GM21360 (cell line): ENCODE data around the gene GPBP1L1.
"Not testable (repeated sequence)": the region's sequence is repeated elsewhere in the genome, so short reads cannot be mapped to it uniquely, and the experiment has no call there.

Experiments
- ATAC-seq: cut with Tn5 transposase; IDR thresholded peaks from one replicate; pipeline ENCODE4 v1.9.1; 2021; ENCODE audit warnings: mild to moderate bottlenecking, moderate library complexity; ENCODE audit not compliant: unreplicated experiment

Gene GPBP1L1

GRCh38 chr1:45682942-45683341, 3.4 kb downstream of the GPBP1L1 start:
- ATAC-seq: no peak

DNA sequence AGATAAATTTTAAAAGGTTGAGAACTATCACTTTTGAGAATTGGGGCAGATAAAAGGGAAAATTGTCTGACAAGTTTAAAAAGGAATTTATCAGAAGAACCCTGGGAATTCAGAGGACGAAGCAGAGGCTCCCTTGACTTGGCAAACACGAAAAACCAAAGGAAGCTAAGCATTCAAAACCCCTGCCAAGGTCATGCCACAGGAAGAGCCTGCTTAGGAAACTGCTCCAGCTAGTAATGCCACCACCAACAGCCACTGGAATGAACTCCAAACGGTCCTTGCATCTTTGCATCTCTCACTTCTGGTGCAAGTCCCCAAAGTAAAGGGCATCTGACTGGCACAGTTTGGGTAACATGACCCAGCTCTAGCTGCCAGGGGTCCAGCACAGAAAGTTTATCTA, 7.2 kb downstream of the GPBP1L1 start:
- no peak for ATAC-seq

DNA sequence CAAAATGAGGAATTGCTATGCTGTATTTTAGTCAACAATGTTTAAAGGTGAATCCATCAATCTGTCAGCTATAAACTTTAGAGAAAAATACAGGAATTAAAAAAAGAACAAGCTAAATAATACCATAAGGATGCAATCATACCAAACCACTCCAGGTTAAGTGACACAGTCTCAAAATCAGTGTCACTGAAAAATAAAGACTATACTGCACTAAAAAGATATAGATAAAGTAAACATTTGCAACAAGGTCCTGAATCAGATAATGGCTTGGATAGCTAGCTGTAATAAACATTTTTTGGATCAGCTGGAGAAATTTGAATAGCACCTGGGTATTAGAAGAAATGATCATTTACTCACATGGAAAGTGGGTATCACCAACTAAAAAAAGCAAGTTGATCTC, 7.8 kb downstream of the GPBP1L1 start:
- ATAC-seq: no peak

- ATAC-seq: no peak
Measured at GRCh38 chr1:45677751-45678245, 8.5 kb downstream of the GPBP1L1 start.

DNA sequence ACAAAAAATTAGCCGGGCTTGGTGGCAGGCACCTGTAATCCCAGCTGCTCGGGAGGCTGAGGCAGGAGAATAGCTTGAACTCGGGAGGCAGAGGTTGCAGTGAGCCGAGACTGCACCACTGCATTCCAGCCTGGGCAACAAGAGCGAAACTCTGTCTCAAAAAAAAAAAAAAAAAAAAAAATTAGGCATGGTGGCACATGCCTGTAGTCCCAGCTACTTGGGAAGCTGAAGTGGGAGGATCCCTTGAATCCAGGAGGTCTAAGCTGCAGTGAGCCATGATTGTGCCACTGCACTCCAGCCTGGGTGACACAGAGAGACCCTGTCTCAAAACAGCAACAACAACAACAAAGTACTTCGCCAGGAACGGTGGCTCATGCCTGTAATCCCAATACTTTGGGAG, 9.8 kb downstream of the GPBP1L1 start:
- ATAC-seq: not testable (repeated sequence)

- ATAC-seq: no peak
Measured at GRCh38 chr1:45674478-45674877, 11.9 kb downstream of the GPBP1L1 start.

- no peak for ATAC-seq
Measured at GRCh38 chr1:45673956-45674355, 12.4 kb downstream of the GPBP1L1 start.

DNA sequence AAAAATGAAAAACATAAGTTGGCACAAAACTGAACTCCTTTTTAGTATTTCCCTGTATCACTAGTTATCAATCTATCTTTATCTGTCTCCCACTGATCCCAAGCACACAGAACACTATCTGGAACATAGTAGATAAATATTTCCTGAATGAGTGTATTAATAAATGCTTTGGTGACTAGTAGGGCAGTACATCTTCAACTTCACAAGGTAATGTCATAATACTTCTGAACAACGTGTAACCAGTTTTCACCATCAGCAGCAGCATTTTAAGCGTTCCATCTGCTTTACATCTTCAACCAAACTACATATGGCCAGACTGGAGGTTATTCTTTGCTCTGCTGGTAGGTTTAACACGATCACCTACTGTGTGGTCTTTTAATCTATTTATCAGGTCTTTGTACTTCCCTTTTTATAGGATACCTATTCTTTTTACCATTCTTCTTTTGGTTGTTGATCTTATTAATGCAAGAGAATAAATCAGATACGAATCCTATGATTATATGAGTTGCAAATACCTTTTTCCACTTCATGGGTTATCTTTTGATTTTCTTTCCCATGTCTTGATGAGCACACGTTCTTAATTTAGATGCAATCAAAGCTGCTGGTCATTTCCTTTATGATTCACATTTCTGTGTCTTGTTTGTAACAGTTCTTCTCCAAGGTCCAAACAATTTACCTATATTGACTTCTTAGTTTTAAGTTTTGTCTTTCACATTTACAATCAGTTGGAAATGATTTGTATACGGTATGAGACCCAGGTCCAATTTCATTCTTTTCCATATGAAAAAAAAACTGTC, 16.3 kb downstream of the GPBP1L1 start:
- no peak for ATAC-seq

DNA sequence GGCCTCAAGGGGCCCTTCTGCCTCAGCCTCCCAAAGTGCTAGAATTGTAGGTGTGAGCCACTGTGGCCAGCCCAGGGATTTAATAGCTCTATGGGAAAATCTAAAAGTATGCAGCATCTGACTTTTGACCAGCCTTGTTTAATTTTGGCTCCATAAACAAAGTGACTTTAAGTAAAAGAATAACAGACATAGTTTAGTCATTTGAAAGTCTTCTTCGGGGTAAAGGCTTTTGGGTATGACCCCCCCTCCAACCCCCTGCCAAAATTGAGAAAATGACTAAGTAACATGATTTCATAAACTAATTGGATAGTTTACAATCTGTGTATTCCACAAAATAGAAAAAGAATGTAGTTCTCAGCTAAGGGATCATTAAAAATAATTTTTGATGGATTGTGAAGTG, 17.0 kb downstream of the GPBP1L1 start:
- ATAC-seq: no peak

GRCh38 chr1:45668526-45668925, 17.8 kb downstream of the GPBP1L1 start:
- ATAC-seq: no peak

DNA sequence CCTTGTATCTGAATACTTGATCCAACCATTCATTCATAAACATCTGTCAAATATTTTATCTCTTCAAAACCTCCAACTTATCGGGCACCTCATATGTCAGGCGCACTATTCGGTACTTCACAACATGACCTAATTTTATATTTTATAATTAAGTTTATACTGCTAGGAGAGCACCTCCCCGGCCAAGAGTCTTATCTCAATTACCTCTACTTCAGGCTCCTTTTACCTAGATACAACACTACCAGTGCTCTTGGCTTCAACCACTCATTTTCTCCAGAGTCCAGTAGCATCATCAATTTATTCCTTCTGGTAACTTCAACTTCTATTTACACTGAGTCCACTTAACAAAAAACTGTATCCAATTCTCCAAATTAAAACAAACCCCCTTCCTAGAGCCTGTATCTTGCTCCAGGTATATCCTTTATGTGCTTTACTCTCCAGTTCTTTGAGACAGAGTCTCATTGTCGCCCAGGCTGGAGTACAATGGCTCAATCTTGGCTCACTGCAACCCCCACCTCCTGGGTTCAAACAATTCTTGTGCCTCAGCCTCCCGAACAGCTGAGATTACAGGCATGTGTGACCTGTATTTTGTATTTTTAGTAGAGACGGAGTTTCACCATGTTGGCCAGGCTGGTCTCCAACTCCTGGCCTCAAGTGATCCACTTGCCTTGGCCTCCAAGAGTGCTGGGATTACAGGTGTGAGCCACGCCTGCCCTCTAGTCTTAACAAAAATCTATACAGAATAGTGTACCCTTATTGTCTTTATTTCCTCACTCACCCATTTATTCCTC, 18.8 kb downstream of the GPBP1L1 start:
- no peak for ATAC-seq

- no peak for ATAC-seq
Measured at GRCh38 chr1:45666836-45667235, 19.5 kb downstream of the GPBP1L1 start.

DNA sequence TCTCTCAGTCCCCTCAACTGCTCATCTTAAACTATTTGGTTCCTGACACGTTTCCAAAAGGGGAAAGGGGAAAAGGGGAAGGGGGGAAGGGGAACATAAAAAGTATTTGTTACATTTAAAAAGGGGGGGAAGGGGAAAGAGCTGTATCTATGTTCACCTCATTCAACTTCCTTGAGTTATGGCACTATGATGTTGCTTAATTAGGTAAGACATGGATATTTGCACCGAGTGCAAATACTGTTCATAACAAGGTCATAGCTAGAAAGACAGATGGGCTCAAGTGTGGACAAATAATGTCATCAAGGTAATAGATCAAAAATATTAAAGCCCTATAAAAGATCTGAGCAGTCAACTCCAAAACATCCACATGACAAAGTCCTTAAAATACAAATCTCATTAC, 26.0 kb downstream of the GPBP1L1 start:
- no peak for ATAC-seq

DNA sequence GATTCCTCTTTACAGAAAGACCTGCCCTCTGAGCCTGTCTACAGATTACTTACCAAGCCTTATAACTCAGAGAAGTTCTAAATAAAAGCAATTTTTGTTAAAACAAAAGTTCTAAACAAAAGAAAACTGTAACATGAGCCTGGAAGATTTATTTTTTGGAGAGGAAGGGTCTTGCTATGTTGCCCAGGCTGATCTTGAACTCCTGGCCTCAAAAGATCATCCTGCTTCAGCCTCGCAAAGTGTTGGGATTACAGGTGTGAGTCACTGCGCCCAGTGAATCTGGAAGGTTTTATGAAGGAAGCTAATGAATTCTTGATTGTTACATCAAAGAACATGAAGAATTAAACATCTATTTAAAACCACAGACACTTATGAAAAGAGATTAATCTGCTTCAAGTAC, 27.1 kb downstream of the GPBP1L1 start:
- no peak for ATAC-seq

GRCh38 chr1:45658171-45658570, 28.2 kb downstream of the GPBP1L1 start:
- ATAC-seq: no peak

- no peak for ATAC-seq
Measured at GRCh38 chr1:45656573-45657226, 29.6 kb downstream of the GPBP1L1 start.

DNA sequence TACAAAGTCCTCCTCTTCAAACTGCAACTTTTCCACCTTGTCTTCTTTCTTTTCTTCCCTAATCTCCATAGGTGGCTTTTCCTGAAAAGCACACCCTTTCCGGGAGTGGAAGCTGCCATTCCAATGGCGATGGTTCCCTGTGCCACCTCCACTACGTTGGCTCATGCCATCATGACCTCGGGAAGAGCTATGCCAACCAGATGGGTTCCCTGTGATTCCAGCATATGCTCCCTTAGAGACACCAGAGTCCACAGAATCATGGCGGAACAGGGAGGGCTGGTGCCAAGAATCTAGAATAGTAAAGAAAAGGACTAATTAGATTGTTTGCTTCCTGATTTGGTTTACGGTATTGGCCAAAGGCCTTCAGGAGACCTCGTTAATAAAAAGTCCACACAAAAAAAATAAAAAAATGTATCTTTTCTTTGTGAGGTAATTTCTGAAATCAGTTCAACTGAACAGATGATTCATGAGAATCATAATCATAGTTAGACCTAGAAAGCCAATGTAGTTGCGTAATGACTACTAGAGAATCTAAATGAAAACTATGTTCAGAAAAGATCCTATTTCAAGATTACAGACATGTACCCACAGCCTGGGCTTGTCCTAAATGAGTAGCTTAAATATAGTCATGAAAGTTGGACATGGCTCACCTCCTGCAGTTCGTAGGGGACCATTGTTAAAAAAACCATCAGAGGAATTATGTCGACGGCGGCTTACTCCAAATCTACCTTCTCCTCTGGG, 31.6 kb downstream of the GPBP1L1 start:
- ATAC-seq: no peak

DNA sequence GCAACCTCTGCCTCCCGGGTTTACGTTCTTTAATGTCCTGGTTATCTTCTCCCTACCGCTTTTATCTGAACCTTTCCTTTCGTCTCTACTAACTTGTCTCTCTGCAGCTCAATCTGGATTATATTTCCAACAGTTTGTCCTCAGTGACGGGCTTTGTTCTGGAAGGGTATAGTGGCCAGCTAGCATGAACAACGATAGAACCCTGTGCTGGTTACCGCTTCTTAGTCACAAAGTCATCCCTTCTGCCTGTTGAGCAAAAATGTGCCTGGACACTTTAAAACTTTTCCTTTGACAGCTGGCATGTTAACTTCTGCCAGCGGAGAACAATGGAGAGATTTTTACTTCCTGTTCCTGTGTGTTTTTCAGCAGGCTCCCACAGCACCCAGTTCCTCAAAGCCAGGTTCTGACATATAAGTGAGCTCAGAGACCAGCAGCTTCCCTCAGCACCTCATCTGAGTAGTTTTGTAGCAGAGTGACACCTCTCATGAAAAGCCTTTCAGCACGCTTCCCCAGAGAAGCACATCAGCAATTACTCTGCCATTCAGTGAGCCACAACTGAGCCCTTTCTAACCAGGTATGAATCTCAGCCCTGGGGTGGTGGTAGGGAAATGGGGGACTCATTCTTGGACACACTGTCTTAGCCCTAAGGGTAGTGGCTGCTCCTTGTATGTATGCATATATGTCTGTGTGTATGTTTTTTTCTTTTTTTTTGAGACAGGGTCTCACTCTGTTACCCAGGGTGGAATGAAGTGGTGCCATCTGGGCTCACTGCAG, 38.9 kb downstream of the GPBP1L1 start:
- no peak for ATAC-seq

DNA sequence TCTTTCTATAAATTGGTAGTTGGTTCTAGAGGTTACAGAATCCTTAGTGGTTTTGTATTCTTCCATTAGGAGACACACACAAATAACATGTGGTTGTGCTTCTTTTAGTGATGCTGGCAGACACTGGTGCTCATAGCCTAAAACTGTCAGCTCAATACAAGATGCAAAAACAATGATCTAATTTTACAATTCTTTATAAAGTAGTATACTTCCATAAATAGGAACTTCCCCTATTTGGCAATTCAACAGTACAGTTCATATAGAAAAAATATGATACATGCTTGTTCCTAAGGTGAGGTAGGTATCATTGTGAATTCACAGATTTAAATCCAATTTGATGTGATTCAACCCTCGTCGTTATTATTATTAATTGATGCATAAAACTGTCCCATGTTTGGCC, 41.7 kb downstream of the GPBP1L1 start:
- ATAC-seq: no peak

- ATAC-seq: no peak
Measured at GRCh38 chr1:45643978-45644377, 42.4 kb downstream of the GPBP1L1 start.
